HFFc6 (cell line): ENCODE data around the gene MICALL2. TPM values are rescaled to one million over a fixed set of nuclear protein-coding genes. Genes with fewer than 3 reads are reported as not detected.

ENCODE experiments used
- DNase-seq: peaks from one replicate; pipeline ENCODE4 v3.0.0-alpha.2; 2018
- H3K27ac Mint-ChIP-seq: 2 replicates; pipeline ENCODE4 v1.8.0; 2020; ENCODE audit warnings: mild to moderate bottlenecking, mixed read lengths
- H3K27me3 Mint-ChIP-seq: 2 replicates; pipeline ENCODE4 v1.8.0; 2021; ENCODE audit warnings: mild to moderate bottlenecking, moderate library complexity, mixed read lengths; ENCODE audit not compliant: insufficient read depth
- H3K36me3 Mint-ChIP-seq: 2 replicates; pipeline ENCODE4 v1.8.0; 2021; ENCODE audit warnings: low read depth, mixed read lengths
- H3K4me1 Mint-ChIP-seq: 2 replicates; pipeline ENCODE4 v1.8.0; 2020; ENCODE audit warnings: low read depth, mixed read lengths
- H3K4me3 Mint-ChIP-seq: 2 replicates; pipeline ENCODE4 v1.8.0; 2020; ENCODE audit warnings: mild to moderate bottlenecking, moderate library complexity, mixed read lengths
- H3K9me3 Mint-ChIP-seq: 2 replicates; pipeline ENCODE4 v1.8.0; 2020; ENCODE audit warnings: mild to moderate bottlenecking, mixed read lengths
- CTCF ChIP-seq: fragments of 200-600 bp; sonication (generic); IDR thresholded peaks from 2 replicates; pipeline ENCODE4 v1.5.0; 2021; ENCODE audit warnings: antibody characterized with exemption, mild to moderate bottlenecking
- total RNA-seq, 6 experiments: library from RNA; stranded (reverse); fragmentation: NEBNext Ultra II Directional; extraction: Animal tissue kit (Norgen Biotek cat#: 25700); gene quantifications; 2 replicates in 1 of 6; 3 replicates in 5 of 6; pipeline ENCODE4 v1.2.3, GENCODE V29; 2021

Gene MICALL2
- total RNA-seq, 6 experiments from 2014 or later = 12.1 to 24.4 (median 21.0) TPM

- no peaks in the 10 kb centered on the region for H3K9me3 Mint-ChIP-seq
- H3K4me1 Mint-ChIP-seq = no peaks in the 10 kb centered on the region
- TF ChIP-seq CTCF = no peak
- no peak overlapping the region for H3K4me3 Mint-ChIP-seq
- peaks cover 28% of the 10 kb centered on the region for H3K27me3 Mint-ChIP-seq
- H3K27ac Mint-ChIP-seq = no peak overlapping the region
- no peak for DNase-seq
- no peaks in the 10 kb centered on the region for H3K36me3 Mint-ChIP-seq
Observed at GRCh38 chr7:1426474-1426873, 32.8 kb downstream of the MICALL2 start.

DNA sequence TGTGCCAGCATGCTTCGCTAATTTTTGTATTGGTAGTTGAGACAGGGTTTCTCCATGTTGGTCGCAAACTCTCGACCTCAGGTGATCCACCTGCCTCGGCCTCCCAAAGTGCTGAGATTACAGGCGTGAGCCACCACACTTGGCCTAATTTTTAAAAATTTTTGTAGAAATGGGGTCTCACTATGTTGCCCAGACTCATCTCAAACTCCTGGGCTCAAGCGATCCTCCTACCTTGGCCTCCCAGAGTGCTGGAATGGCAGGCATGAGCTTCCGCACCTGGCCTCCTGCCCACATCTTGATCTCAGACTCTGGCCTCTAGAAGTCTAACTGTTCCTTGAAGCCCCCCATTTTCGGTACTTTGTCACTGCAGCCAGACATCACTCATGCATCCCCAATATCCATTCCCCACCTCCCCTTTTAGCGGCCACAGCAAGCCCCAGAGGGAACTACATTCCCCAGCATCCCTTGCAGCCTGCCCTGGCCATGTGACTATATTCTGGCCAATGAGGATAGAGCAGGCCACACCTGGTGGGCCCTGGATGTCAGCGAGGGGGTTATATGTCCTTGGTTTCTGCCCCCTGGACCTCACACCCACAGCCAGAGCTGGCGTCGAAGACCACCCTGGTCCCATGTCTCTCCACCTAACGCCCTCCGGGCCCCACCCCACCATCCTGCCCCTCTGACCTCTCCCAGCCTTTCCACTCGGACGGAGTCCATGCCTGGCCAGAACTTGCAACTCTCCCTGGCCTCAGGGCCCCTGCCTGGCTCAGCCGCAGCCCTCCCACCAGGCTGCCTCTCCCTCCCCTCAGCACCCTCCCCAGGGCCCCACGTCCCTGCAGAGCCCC is 33.8 kb downstream of the MICALL2 start:
- no peak for DNase-seq
- Mint-ChIP-seq H3K36me3 (no peaks in the 10 kb centered on the region), H3K9me3 (no peaks in the 10 kb centered on the region), H3K27ac (no peak overlapping the region), H3K4me1 (no peaks in the 10 kb centered on the region), H3K27me3 (peaks cover 30% of the 10 kb centered on the region), H3K4me3 (no peak overlapping the region)
- TF ChIP-seq CTCF = no peak

DNA sequence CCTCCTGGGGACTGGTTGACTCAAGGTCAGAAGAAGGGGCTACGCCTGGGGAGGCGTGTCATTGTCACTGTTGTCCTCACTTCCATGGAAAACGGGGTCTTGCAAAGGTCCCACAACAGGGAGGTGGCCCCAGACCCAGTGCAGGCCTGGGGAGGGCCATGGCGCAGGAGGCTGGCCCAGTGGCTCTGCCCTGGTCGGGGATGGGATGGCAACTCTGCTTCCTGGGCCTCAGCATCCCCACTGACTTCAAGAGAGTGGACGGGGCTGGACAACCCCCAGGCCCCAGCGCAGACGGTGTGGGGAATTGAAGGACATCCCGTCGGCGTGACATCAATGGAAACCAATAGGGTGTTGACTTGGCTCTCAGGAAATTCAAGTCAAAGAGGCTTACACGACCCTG is 35.2 kb downstream of the MICALL2 start:
- peaks cover 30% of the 10 kb centered on the region for H3K27me3 Mint-ChIP-seq
- no peak overlapping the region for H3K27ac Mint-ChIP-seq
- H3K4me3 Mint-ChIP-seq = no peak overlapping the region
- H3K4me1 Mint-ChIP-seq = no peaks in the 10 kb centered on the region
- DNase-seq = no peak
- TF ChIP-seq CTCF = no peak
- H3K36me3 Mint-ChIP-seq = no peaks in the 10 kb centered on the region
- no peaks in the 10 kb centered on the region for H3K9me3 Mint-ChIP-seq

- Mint-ChIP-seq H3K27me3 (peaks cover 30% of the 10 kb centered on the region), H3K4me1 (no peaks in the 10 kb centered on the region), H3K27ac (no peak overlapping the region), H3K4me3 (no peak overlapping the region), H3K9me3 (no peaks in the 10 kb centered on the region), H3K36me3 (no peaks in the 10 kb centered on the region)
- no peak for TF ChIP-seq CTCF
- DNase-seq = no peak
Observed at GRCh38 chr7:1423264-1423811, 35.9 kb downstream of the MICALL2 start.

DNA sequence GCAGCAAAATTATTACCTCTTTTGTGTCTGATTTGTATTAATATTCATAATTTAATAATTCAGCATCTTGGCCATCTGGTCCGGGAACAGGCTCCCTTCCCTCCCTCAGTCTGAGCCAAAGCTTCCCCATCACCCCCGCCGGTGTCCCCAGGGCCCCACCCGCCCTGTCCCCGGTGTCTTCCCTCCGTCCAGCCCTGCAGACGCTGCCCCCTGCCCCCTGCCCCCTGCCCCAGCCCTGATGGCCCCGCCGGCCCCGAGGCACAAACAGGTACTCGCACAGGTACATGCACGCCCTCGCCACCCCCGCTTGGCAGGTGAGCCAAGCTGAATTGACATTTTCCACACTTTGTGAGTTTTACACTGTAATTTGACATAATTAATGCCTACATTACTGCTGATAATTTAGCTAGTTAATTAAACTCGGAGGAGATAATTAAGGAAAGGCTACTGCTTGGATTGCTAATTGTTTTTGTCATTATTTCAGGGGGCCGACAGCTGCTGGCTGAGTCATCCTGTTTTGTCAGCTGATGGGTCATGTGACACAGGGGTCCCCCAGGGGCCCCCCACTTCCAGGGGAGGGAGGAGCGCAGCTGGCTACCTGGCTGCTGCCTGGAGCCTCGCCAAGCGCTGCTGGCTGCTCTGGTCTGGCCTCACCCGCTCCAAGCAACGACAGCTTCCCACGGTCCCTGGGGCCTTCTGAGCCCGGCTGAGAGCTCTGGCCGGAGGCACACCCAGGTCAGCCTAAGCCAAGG is 36.6 kb downstream of the MICALL2 start:
- H3K27me3 Mint-ChIP-seq = peaks cover 28% of the 10 kb centered on the region
- no peaks in the 10 kb centered on the region for H3K9me3 Mint-ChIP-seq
- peaks cover under 1% of the 10 kb centered on the region; the same call in 1 of the 2 replicates for H3K4me1 Mint-ChIP-seq
- no peak for TF ChIP-seq CTCF
- no peak overlapping the region for H3K4me3 Mint-ChIP-seq
- DNase-seq = no peak
- no peaks in the 10 kb centered on the region for H3K36me3 Mint-ChIP-seq
- no peak overlapping the region for H3K27ac Mint-ChIP-seq
